ENCODE results near the gene NIPBL. TPM values are rescaled to one million over a fixed set of nuclear protein-coding genes. Genes with fewer than 3 reads are reported as not detected.

The NIPBL gene
- total and polyA plus RNA-seq, 8 donors = 8.2 to 100 (median 32.2) TPM

GRCh38 chr5:37014321-37014720, 137.8 kb downstream of the NIPBL start:
- no peaks in the 10 kb centered on the region for H3K27me3 ChIP-seq
- intact Hi-C loops (cut with DNase I; ENCODE audit: low total_unique reads) = no loop called here
- H3K27ac ChIP-seq = no peak overlapping the region
- H3K36me3 ChIP-seq = peaks cover 38 to 96% (median 87%) of the 10 kb centered on the region in 4 donors
- H3K4me1 ChIP-seq = no peaks in the 10 kb centered on the region
- TF ChIP-seq POLR2AphosphoS5 (IDR thresholded peaks at IDR 0.05) = no peak
- no peak for TF ChIP-seq EP300 (IDR thresholded peaks at IDR 0.05)
- no peak for TF ChIP-seq POLR2A (IDR thresholded peaks at IDR 0.05)
- no peak for TF ChIP-seq CTCF (IDR thresholded peaks at IDR 0.05)
- no peaks in the 10 kb centered on the region for H3K9me3 ChIP-seq
- DNase-seq = no peak
- no peak overlapping the region for H3K4me3 ChIP-seq

GRCh38 chr5:37015795-37016666, 139.5 kb downstream of the NIPBL start:
- peaks cover 35 to 96% (median 87%) of the 10 kb centered on the region in 4 donors for H3K36me3 ChIP-seq
- WGBS, 5 donors = 91 to 99% (median 93%) methylated on average over 2 of the region's 2 CpGs
- no peaks in the 10 kb centered on the region for H3K9me3 ChIP-seq
- H3K27me3 ChIP-seq = no peaks in the 10 kb centered on the region
- no peak overlapping the region for H3K4me3 ChIP-seq
- H3K27ac ChIP-seq = no peak overlapping the region
- intact Hi-C loops (cut with DNase I; ENCODE audit: low total_unique reads) = no loop called here
- H3K4me1 ChIP-seq = no peaks in the 10 kb centered on the region
- no peak for DNase-seq
- TF ChIP-seq CTCF (IDR thresholded peaks at IDR 0.05) (no peak), EP300 (IDR thresholded peaks at IDR 0.05) (no peak), POLR2AphosphoS5 (IDR thresholded peaks at IDR 0.05) (no peak), POLR2A (IDR thresholded peaks at IDR 0.05) (no peak)

- H3K4me1 ChIP-seq = no peaks in the 10 kb centered on the region
- 82 to 92% (median 85%) methylated on average over 1 of the region's 1 CpG for WGBS, 5 donors
- H3K27me3 ChIP-seq = no peaks in the 10 kb centered on the region
- intact Hi-C loops (cut with DNase I; ENCODE audit: low total_unique reads) = no loop called here
- TF ChIP-seq POLR2A (IDR thresholded peaks at IDR 0.05) (no peak), EP300 (IDR thresholded peaks at IDR 0.05) (no peak), POLR2AphosphoS5 (IDR thresholded peaks at IDR 0.05) (no peak), CTCF (IDR thresholded peaks at IDR 0.05) (no peak)
- H3K27ac ChIP-seq = no peak overlapping the region
- H3K9me3 ChIP-seq = no peaks in the 10 kb centered on the region
- no peak overlapping the region for H3K4me3 ChIP-seq
- no peak for DNase-seq
- peaks cover 18 to 91% (median 84%) of the 10 kb centered on the region in 4 donors for H3K36me3 ChIP-seq
These were observed 152.3 kb downstream of the NIPBL start for GRCh38 chr5:37028910-37029309.

- H3K4me1 ChIP-seq = no peaks in the 10 kb centered on the region
- H3K9me3 ChIP-seq = no peaks in the 10 kb centered on the region
- H3K27ac ChIP-seq = no peak overlapping the region
- H3K4me3 ChIP-seq = no peak overlapping the region
- no peaks in the 10 kb centered on the region for H3K27me3 ChIP-seq
- peaks cover 18 to 91% (median 82%) of the 10 kb centered on the region in 4 donors for H3K36me3 ChIP-seq
- intact Hi-C loops (cut with DNase I; ENCODE audit: low total_unique reads) = no loop called here
- DNase-seq = no peak
- TF ChIP-seq POLR2AphosphoS5 (IDR thresholded peaks at IDR 0.05) (no peak), CTCF (IDR thresholded peaks at IDR 0.05) (no peak), EP300 (IDR thresholded peaks at IDR 0.05) (no peak), POLR2A (IDR thresholded peaks at IDR 0.05) (no peak)
- WGBS, 5 donors = 90 to 98% (median 97%) methylated on average over 1 of the region's 1 CpG
These were observed 152.9 kb downstream of the NIPBL start for GRCh38 chr5:37029436-37029835.
